ENCODE results near the gene NFATC2IP. TPM values are rescaled to one million over a fixed set of nuclear protein-coding genes. Genes with fewer than 3 reads are reported as not detected.

NFATC2IP gene
- total RNA-seq, 2 experiments from 2014 or later = 47.4 to 51.0 TPM

GRCh38 chr16:28935924-28936783 lies 14.6 kb upstream of the NFATC2IP start:
- H3K4me3 ChIP-seq (ENCODE audit: low read length) = peak overlapping the region; percentile 36
- Mint-ChIP-seq H3K4me1 (ENCODE audit: low read depth) (peaks cover 28% of the 10 kb centered on the region), H3K4me3 (peak overlapping the region; percentile 80), H3K36me3 (ENCODE audit: low read depth) (no peaks in the 10 kb centered on the region), H3K27ac (peak overlapping the region; percentile 47), H3K27me3 (no peaks in the 10 kb centered on the region), H3K9me3 (no peaks in the 10 kb centered on the region)
- no peaks in the 10 kb centered on the region for H3K27me3 ChIP-seq (ENCODE audit: control insufficient read depth in 1 of 2, insufficient read depth in 2 of 2, low read length in 2 of 2)
- no peak overlapping the region for H3K27ac ChIP-seq (ENCODE audit: low read depth in 1 of 2, low read length in 2 of 2)
- no peak for TF ChIP-seq CTCF (IDR thresholded peaks at IDR 0.05)
- no peaks in the 10 kb centered on the region for H3K36me3 ChIP-seq (ENCODE audit: insufficient read depth, low read length)
- intact Hi-C loops (cut with DNase I, micrococcal nuclease) = no loop called here
- DNase-seq = peak; percentile 64 to 93 (median 82)
- POLR2A ChIA-PET = interaction anchor here (0.6 to 1.5 kb wide), 7 partner anchors 9 to 114 kb away, joined by 3 to 11 read pairs (median 3); partner anchors contain the start of genes ATXN2L, NFATC2IP, RABEP2 and SH2B1
- CTCF ChIA-PET = interaction anchor here (1.6 kb wide), 1 partner anchor 9 kb away, joined by 6 read pairs; no protein-coding TSS in a partner anchor
- ATAC-seq (ENCODE audit: poor library complexity) = peak; percentile 100
- peaks cover 15% of the 10 kb centered on the region for H3K4me1 ChIP-seq (ENCODE audit: insufficient read depth, low read length)
- peaks cover 0 to 4% of the 10 kb centered on the region in 2 experiments for H3K9me3 ChIP-seq (ENCODE audit: control insufficient read depth in 1 of 2, insufficient read depth in 1 of 2, low read length in 2 of 2)

- DNase-seq (peak in 1 of 14 experiments; percentile 14), ATAC-seq (ENCODE audit: poor library complexity) (no peak)
- Histone ChIP-seq H3K27ac (ENCODE audit: low read depth in 1 of 2, low read length in 2 of 2) (no peak overlapping the region), H3K4me1 (ENCODE audit: insufficient read depth, low read length) (peaks cover 14% of the 10 kb centered on the region), H3K4me3 (ENCODE audit: low read length) (peak overlapping the region; percentile 36), H3K27me3 (ENCODE audit: control insufficient read depth in 1 of 2, insufficient read depth in 2 of 2, low read length in 2 of 2) (no peaks in the 10 kb centered on the region), H3K9me3 (ENCODE audit: control insufficient read depth in 1 of 2, insufficient read depth in 1 of 2, low read length in 2 of 2) (peaks cover 0 to 4% of the 10 kb centered on the region in 2 experiments), H3K36me3 (ENCODE audit: insufficient read depth, low read length) (no peaks in the 10 kb centered on the region)
- ChIA-PET POLR2A (interaction anchor here (0.8 to 1.5 kb wide), 6 partner anchors 9 to 73 kb away, joined by 3 to 11 read pairs (median 4); partner anchors contain the start of genes NFATC2IP, RABEP2 and SH2B1), CTCF (interaction anchor here (1.6 kb wide), 1 partner anchor 8 kb away, joined by 6 read pairs; no protein-coding TSS in a partner anchor)
- intact Hi-C loops (cut with DNase I, micrococcal nuclease) = no loop called here
- Mint-ChIP-seq H3K9me3 (no peaks in the 10 kb centered on the region), H3K4me1 (ENCODE audit: low read depth) (peaks cover 28% of the 10 kb centered on the region), H3K4me3 (peak overlapping the region; percentile 80), H3K27me3 (no peaks in the 10 kb centered on the region), H3K36me3 (ENCODE audit: low read depth) (no peaks in the 10 kb centered on the region), H3K27ac (peak overlapping the region; percentile 47)
- TF ChIP-seq CTCF (IDR thresholded peaks at IDR 0.05) = no peak
Observed at GRCh38 chr16:28936784-28937155, 14.0 kb upstream of the NFATC2IP start.

DNA sequence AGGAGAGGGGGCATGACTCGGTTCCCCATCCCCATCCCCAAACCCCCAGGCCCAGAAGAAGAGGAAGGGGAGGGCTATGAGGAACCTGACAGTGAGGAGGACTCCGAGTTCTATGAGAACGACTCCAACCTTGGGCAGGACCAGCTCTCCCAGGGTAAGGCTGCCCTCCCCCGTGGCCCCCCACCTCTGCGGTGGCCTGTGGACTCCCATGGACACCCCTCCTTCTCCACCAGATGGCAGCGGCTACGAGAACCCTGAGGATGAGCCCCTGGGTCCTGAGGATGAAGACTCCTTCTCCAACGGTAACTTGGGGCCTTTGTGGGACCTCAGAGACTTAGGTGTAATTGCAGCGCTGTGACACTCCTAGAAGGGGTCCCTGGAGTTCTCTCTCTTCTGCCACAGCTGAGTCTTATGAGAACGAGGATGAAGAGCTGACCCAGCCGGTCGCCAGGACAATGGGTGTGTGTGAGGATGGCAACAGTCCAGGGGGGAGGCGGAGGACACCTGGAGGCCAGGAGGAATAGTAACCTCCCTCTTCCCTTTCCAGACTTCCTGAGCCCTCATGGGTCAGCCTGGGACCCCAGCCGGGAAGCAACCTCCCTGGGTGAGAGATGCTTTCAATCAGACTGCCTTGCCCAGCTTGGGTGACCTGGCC lies 13.4 kb upstream of the NFATC2IP start:
- H3K27ac ChIP-seq (ENCODE audit: low read depth in 1 of 2, low read length in 2 of 2) = no peak overlapping the region
- Mint-ChIP-seq H3K4me1 (ENCODE audit: low read depth) (peaks cover 28% of the 10 kb centered on the region), H3K36me3 (ENCODE audit: low read depth) (no peaks in the 10 kb centered on the region), H3K27me3 (no peaks in the 10 kb centered on the region), H3K9me3 (no peaks in the 10 kb centered on the region), H3K27ac (no peak overlapping the region), H3K4me3 (no peak overlapping the region)
- ChIA-PET POLR2A (no interaction called here), CTCF (interaction anchor here (1.6 kb wide), 1 partner anchor 8 kb away, joined by 6 read pairs; no protein-coding TSS in a partner anchor)
- H3K4me3 ChIP-seq (ENCODE audit: low read length) = no peak overlapping the region
- intact Hi-C loops (cut with DNase I, micrococcal nuclease) = no loop called here
- no peak for ATAC-seq (ENCODE audit: poor library complexity)
- peaks cover 0 to 4% of the 10 kb centered on the region in 2 experiments for H3K9me3 ChIP-seq (ENCODE audit: control insufficient read depth in 1 of 2, insufficient read depth in 1 of 2, low read length in 2 of 2)
- no peak for DNase-seq
- no peak for TF ChIP-seq CTCF (IDR thresholded peaks at IDR 0.05)
- H3K27me3 ChIP-seq (ENCODE audit: control insufficient read depth in 1 of 2, insufficient read depth in 2 of 2, low read length in 2 of 2) = no peaks in the 10 kb centered on the region
- H3K36me3 ChIP-seq (ENCODE audit: insufficient read depth, low read length) = no peaks in the 10 kb centered on the region
- peaks cover 14% of the 10 kb centered on the region for H3K4me1 ChIP-seq (ENCODE audit: insufficient read depth, low read length)

Data from CD4-positive, alpha-beta T cell (primary cell).